NCI-H1694 (cell line): ENCODE data around the gene HYCC1.
"Not testable (repeated sequence)": the region's sequence is repeated elsewhere in the genome, so short reads cannot be mapped to it uniquely, and the experiment has no call there.

ENCODE experiments used
- DNase-seq: peaks from one replicate; lab custom pipeline; 2025; lab: John Stamatoyannopoulos, UW

HYCC1 gene

DNA sequence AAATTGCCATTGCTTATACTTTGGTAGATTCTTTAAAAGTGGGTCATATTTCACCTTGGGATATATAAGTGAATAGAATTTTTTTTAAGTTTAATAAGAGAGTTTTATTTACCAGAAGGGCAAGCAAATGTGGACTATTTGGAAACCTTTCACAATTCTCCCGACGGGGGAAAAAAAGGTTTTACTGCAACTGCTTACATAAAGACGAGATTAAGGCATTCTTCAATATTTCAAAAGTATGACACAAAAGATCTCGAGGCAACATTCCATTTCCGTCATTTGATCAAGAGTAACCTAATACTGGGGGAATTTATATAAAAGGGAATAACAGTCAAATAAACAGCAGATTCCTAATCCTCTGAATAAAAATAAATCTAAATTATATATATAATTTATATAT is 28.5 kb downstream of the HYCC1 start:
- no peak for DNase-seq

DNA sequence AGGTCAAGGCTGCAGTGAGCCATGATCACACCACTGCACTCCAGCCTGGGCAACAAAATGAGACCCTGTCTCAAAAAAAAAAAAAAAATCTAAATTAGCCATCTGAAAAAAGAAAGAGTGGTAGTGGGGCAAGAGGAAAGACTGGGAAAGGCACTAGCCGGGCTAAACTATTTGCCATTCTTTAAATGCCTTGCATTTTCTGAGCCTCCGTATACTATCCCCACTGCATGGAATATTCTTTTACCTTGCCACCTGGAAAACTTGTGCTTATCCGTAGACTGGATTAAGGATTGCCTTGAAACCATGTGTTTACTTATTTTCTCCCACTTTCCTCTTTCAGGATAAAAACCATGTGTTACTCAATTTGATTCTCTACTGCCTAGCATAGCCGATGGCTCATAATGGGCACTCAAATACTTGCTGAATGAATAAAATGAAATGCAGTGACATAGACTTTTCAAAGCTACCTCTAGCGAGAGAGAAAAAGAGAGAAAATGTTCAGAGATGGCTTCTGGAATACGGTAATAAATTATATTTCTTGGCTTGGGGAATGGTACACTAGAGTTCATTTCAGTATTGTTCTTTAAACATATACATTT is 30.6 kb downstream of the HYCC1 start:
- no peak for DNase-seq

DNA sequence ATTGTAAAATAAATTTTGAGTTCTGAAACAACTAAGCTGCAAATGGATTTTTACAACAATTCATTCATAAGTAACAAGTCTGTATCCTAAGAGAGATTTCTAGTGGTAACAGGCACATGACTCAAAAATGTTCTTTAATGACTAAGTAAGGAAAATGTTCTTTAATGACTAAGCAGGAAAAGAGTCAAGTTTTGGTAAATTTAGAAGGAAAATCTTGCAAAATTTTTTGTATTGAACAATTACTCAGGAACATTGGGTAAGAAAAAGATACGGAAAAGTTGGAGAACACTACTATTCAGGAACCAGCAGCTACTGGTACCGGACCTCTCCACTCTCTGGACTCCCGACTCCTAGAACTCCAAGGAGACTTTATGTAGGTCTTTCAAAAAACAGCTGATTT is 33.5 kb downstream of the HYCC1 start:
- DNase-seq, result no peak

DNA sequence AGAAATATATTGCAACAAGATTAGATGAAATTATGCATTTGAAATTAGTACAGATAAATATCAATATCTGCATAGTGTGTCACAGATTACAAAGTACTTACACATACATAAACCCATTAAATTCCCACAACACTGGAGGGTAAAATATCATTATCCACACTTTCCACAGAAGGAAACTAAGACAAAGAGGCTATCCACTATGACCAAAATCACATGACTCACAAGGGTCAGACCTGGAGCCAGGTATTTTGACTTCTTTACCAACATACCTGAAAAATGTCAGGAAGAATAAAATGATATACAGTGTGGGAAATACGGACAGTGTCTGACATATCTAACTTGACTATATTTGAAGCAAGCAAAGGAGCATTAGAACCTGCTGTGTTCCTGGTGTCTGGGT is 34.1 kb downstream of the HYCC1 start:
- DNase-seq, result no peak

DNA sequence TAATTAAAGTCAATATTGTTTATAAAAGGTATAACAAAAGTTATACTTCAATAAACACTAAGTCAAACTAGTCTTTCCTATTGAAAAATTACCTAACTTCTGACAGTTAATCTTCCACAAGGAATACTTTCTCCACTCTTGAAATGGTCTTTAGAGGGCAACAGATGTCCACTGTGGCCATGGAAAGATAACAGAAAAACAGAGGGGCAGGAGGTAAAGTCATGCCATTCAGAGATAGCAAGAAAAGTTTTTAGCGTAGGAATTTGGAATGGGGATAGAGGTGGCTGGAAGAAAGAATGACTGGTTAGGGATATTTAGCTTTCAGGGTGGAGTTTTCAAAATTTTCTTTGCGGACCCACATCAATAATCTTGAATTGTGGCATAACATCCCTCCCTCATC is 34.7 kb downstream of the HYCC1 start:
- no peak for DNase-seq

DNA sequence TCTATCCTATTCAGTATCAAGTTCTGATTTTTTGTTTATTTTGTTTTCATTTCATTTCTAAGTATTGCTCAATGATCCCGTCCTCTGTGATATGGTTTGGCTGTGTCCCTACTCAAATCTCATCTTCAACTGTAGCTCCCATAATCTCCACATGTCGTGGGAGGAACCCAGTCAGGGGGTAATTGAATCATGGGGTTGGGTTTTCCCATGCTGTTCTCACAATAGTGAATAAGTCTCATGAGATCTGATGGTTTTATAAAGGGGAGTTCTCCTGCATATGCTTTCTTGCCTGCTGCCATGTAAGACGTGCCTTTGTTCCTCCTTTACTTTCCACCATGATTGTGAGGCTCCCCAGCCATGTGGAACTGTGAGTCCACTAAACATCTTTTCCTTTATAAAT is 39.3 kb downstream of the HYCC1 start:
- DNase-seq, result not testable (repeated sequence)

DNA sequence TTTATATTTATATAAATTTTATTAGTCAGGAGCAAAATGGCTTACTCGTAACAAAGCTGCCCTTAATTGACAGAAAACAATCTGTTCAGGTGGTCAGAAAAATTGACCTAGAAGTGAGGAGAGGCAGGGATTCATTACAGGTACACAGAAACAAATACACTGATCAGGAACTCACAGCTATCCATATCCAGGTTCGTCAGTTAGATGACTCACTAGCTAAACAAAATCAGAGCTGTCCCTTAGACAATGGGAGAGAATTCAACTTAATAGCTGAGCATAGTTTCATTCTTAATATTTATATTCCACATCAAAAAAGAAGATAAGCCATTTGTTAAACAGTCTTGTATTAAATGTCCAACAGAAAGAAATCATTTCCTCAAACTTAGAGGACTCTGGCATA is 41.7 kb downstream of the HYCC1 start:
- DNase-seq, result no peak

DNA sequence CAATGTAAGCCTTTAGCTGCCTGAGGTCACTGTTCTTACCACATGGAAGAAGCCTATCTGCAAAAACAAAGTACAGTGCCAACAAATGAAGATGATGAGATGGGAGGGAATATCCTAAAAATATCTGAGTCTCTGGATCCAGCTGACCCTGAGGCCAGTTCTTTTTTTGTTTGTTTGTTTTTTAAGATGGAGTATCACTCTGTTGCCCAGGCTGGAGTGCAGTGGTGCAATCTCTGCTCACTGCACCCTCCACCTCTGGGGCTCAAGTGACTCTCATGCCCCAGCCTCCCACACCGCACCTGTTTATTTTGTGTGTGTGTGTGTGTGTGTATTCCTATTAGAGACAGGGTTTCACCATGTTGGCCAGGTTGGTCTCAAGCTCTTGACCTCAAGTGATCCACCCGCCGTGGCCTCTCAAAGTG is 44.9 kb downstream of the HYCC1 start:
- DNase-seq, result no peak
